ENCODE measurements around the gene RHOBTB3. TPM values are rescaled to one million over a fixed set of nuclear protein-coding genes. Genes with fewer than 3 reads are reported as not detected.
"Not testable (repeated sequence)": the region's sequence is repeated elsewhere in the genome, so short reads cannot be mapped to it uniquely, and the experiment has no call there.

RHOBTB3 gene
- 23.8 TPM for polyA plus RNA-seq (2013, experiment 1 of 2; ENCODE audit: insufficient read length)
- 46.4 TPM for polyA plus RNA-seq (2013, experiment 2 of 2; ENCODE audit: insufficient read length)

- DNase-seq = peak; percentile 88
These were observed at the start of gene RHOBTB3 for GRCh38 chr5:95730730-95731570. RHOBTB3 (plus strand) TSS chr5:95731336; CDS start chr5:95731683, 347 bp downstream.

GRCh38 chr5:95682891-95683290 lies 48.2 kb upstream of the RHOBTB3 start, which contains the start of gene SPATA9:
SPATA9 (minus strand) TSS chr5:95682991; CDS start chr5:95682854, 137 bp downstream.
- no peak for DNase-seq

GRCh38 chr5:95684361-95684760 lies 46.8 kb upstream of the RHOBTB3 start:
- no peak for DNase-seq

GRCh38 chr5:95686651-95687050 lies 44.5 kb upstream of the RHOBTB3 start:
- DNase-seq = peak; percentile 52

- no peak for DNase-seq
These were observed 41.5 kb upstream of the RHOBTB3 start for GRCh38 chr5:95689680-95690079.

GRCh38 chr5:95690333-95690732 lies 40.8 kb upstream of the RHOBTB3 start:
- no peak for DNase-seq

- peak; percentile 50 for DNase-seq
These were observed 33.1 kb upstream of the RHOBTB3 start for GRCh38 chr5:95697781-95698681.

- no peak for DNase-seq
These were observed 31.8 kb upstream of the RHOBTB3 start for GRCh38 chr5:95699337-95699736.

GRCh38 chr5:95701074-95701473 lies 30.1 kb upstream of the RHOBTB3 start:
- no peak for DNase-seq

GRCh38 chr5:95704150-95704549 lies 27.0 kb upstream of the RHOBTB3 start:
- DNase-seq = no peak

- DNase-seq = not testable (repeated sequence)
These were observed 24.9 kb upstream of the RHOBTB3 start for GRCh38 chr5:95706196-95706595.

- DNase-seq = no peak
These were observed 24.1 kb upstream of the RHOBTB3 start for GRCh38 chr5:95707055-95707454.

- not testable (repeated sequence) for DNase-seq
These were observed 23.5 kb upstream of the RHOBTB3 start for GRCh38 chr5:95707534-95708188.

GRCh38 chr5:95708876-95709275 lies 22.3 kb upstream of the RHOBTB3 start:
- no peak for DNase-seq

- DNase-seq = no peak
These were observed 21.0 kb upstream of the RHOBTB3 start for GRCh38 chr5:95709967-95710650.

- DNase-seq = not testable (repeated sequence)
These were observed 20.3 kb upstream of the RHOBTB3 start for GRCh38 chr5:95710651-95711500.

GRCh38 chr5:95711501-95712346 lies 19.4 kb upstream of the RHOBTB3 start:
- no peak for DNase-seq

GRCh38 chr5:95712347-95712958 lies 18.7 kb upstream of the RHOBTB3 start:
- DNase-seq = peak; percentile 62

- DNase-seq = not testable (repeated sequence)
These were observed 17.9 kb upstream of the RHOBTB3 start for GRCh38 chr5:95713246-95713645.
